Right renal cortex interstitium (tissue), 3 donors: Measurements from ENCODE around the gene ONECUT1. TPM values are rescaled to one million over a fixed set of nuclear protein-coding genes. Genes with fewer than 3 reads are reported as not detected.

Experiments
- DNase-seq, 3 donors: peaks; one replicate each; pipeline ENCODE4 v3.0.0-alpha.2; 2013; ENCODE audit warnings: low read depth in 3 of 3, low spot score in 2 of 3
- polyA plus RNA-seq, 3 donors: library from polyadenylated mRNA; unstranded; fragments of 120-200 nt; gene quantifications; one replicate each; pipeline ENCODE4 v1.2.1, GENCODE V29; 2013; ENCODE audit not compliant: insufficient read length in 3 of 3

ONECUT1 gene
- polyA plus RNA-seq, 3 donors: 0.18 to 0.21 TPM; not detected in 1

DNA sequence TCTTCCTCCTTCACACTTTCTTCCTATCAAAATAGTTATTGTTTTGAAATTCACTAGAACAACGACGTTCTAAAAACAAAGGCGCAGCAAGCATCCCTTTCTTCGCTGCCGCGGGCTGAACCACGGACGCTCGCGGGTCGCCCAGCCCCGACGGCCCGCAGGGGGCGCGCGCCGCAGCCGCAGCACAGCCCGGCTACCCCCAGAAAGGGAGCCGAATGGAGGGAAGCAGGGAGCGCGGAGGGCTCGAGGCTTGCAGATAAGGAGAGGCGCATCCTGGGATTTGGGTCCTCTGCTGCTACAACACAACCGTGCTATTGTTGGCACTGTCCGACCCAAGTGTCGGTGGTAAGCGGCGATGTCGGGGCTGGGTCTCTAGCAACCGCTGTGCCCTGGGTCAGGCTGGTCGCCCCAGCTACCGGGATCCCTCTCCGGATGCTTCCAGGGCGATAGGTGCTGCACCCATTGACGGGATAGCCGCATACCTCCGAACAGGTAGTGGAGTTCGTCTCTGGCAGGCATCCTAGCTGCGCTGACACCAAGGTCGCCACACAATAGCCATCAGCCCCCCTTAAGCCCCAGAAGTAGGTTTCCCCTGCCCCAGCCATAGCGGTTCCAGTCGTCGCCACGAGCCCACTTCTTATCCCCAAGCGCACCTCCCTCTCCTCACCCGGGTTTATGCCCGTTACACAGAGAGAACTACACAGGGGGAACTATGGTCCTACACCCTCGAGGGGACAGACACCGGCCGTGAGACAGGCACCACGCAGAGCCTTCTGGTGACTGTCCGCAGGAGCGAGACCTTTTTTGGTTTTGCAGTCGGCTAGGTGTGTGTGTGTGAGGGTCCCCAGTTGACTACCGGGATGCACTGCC is 6.0 kb downstream of the ONECUT1 start:
- no peak for DNase-seq

DNA sequence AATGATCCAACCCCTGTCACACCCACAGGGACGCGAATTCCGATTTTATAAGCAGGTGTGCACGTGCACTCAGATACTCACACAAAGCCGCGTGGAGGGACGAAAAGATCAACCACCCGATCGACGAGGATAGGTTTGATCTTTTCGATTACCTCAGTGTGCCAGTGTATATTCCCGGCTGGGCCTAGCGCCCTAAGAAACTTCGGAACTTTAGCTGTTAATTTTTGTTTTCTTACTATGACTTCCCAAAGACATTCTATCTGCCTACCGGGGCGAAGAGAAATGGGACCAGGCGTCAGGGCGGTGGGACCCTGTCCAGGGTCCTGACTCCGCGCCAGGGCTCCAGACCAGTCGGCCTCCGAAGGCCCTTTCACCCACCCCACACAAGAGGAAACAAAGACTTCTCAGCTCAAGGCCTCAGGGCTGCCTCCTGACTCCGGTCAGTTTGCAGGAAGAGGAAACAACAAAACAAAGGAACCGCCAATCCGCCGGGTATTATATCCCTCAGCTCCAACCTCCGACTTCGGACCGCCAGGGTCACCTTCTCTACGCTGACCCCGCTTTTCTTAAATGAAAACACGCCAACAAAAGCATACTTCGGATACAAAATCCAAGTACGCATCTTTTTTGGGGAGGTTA is 6.8 kb downstream of the ONECUT1 start:
- DNase-seq: no peak

GRCh38 chr15:52782514-52782913 is 7.6 kb downstream of the ONECUT1 start:
- DNase-seq: no peak

DNA sequence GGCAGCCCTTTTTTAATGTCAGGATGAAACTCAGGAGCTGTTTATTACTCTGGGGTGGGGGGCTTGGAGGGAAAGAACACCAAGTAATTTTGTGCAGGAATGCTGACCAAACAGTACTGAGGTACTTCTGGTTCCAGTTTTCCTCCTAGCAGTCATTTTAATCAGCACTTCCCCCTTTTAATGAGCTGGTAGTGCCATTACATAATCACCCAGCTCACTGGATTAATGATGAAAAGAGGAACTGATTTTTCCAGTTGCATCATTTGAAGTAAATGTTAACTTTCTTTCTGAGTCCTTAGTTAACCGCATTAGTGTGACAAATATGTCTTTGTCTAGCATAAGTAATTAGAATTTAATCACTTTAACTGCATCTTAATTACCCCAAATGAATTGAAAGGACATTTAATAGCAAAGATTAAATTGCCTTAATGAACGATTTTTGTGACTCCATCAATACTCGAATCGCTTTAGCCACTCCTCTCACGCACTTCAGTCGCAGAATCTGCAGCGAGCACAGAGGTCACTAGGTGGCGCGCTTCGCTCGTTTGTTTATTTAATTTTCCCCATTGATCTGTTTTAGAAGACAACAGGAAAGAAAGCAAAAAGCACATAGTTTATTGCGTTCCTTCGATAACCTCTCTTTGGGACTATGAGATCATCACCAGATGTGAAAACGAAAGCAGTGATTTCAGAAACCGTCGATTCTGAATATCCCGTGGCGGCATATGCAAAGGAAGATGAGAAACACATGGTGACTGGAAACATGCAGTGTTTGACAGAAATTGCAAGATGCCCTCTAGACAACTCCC is 9.8 kb downstream of the ONECUT1 start:
- no peak for DNase-seq

DNA sequence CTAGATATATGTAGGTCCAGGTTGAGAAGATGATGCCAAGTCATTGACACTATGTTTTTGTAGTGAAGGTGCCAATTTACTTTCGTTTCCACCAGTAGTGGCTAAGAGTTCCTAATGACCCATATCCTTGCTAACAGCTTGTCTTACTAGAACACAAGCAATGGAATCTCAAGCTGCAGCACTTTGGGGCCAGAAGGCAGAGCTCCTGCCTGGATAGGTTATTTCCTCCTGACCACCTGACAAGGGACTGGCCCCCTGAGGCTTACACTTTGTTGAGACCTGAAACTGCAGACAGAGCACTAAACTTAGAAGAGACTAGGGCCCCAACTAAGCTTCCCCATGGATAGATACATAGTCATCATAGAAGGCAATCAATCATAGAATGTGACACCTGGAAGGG is 11.7 kb downstream of the ONECUT1 start:
- no peak for DNase-seq

DNA sequence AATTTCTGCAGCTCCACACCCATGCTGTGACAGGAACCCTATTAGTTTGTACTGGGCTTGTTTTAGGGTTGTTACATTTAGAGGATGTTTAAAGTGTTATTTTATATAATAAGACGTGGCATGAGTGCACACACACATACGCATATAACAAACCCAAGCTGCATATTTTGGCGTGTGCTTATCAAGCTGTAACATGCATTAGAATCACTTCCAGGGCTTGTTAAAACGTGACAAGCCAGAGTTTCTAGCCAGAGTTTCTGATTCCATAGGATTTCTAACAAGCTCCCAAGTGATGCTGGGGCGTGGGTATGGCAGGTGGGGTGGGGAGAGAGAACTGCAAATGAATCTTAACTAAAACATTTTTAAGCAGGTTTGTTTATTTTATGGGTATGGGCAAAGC is 17.4 kb downstream of the ONECUT1 start:
- DNase-seq: no peak

DNA sequence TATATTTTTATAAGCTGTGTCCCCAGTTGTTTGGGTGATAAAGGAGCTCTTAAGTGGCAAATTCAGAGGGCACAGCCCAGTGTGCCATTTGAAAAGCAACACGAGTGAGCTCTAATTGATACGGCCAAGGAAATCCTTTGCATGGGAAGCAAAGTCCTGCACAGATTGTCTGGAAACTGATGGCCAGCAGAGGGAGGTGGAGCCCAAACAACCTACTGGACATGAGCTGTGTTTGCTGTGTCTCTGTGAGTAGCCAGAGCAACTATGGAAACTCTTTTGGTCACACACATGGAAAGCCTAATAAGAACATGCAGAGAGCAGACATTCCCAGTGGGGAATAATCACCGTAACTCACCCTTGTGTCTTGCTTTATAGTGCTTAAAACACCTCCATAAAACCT is 24.4 kb downstream of the ONECUT1 start:
- no peak for DNase-seq

GRCh38 chr15:52764731-52765130 is 25.4 kb downstream of the ONECUT1 start:
- DNase-seq: no peak

DNA sequence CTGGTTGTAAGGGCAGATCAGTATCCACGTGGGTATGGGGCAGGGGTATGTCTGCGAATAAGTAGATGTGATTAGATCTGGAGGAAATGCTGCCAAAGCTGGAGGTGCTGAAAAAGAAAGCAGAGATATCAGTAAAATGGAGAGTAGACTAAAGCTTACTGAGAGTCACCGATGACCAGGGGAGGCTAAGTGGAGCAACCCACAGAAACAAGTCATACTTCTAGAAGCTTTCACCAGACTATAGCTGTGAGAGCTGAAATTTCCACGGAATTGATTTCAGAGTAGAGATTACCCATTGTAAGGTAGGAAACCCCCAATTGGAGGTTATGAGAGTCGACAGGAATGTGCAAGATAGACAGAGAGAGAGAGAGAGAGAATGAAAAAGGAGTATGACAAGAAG is 27.5 kb downstream of the ONECUT1 start:
- no peak for DNase-seq

DNA sequence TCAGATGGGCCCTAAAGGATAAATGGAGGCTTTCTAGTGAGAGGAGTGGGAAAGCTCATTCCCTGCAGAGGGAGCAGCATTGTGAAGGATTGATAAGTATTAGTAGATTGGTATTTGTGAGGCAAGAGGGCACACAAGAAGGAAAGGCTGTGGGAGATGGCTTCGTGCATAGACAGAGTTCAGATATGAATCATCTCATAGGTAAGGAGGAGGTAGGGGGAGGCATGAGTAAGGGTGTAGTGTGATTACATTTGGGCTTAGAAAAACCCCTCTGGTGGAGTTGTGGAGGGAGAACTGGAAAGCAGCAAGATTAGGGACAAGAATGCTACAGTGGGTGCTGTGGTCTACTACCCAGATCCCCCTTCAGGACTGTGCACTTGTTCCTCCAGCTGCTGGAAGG is 29.6 kb downstream of the ONECUT1 start:
- DNase-seq: no peak

- no peak for DNase-seq
Observed at GRCh38 chr15:52759969-52760368, 30.2 kb downstream of the ONECUT1 start.

DNA sequence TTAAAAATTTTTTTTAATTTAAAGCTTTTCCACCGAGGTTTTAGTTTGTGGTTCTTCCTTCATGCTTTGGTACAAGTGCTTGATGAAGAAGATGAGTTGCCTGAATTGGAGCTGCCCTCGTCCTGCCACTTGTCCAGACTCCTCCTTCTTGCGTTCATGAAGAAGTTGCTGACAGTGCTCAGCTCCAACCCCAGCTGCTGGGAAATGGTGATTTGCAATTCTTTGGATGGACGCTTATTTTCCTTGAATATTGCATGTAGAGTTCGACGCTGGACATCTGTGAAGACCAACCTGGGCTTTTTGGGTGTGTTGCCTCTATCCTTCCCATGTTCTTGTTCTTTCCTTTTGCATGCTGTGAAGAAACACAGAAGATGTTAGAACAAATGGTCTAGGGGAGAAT is 32.6 kb downstream of the ONECUT1 start:
- DNase-seq: no peak

DNA sequence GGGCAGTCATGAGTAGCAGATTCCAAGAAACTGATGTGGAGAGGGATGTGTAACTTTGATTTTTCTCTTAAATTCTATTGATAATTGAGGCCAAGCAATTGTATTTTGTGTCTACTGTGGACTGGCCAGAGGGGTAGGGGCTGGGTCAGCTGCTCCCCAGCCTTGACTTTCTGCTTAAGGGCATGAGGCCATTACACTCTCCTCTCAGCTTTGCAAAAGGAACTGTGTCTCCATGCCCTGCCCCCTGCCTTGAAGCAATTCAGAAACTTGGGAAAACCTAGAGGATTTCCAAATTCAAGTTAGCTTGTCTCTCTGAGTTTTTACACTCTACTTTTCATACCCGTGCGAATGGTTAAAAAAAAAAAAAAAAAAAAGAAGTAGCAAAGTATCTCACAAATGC is 38.6 kb downstream of the ONECUT1 start:
- DNase-seq: no peak

DNA sequence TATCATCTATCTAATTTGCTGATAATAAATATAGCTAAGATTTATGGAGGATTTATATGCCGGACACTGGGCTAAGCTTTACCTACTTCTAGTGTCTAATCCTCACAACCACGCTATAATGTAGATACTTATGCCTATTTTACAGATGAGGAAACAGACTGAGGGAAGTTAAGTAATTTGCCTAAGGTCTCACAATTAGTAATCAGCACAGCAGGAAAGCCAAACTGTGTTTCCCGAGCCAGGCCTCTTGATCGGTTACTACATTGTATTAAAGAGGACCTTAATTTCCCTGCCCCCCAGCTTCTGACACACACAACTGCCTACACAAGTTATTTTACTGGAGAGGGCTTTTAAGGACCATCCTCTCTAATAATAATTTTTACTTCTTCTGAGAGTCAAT is 40.9 kb downstream of the ONECUT1 start:
- DNase-seq: no peak

DNA sequence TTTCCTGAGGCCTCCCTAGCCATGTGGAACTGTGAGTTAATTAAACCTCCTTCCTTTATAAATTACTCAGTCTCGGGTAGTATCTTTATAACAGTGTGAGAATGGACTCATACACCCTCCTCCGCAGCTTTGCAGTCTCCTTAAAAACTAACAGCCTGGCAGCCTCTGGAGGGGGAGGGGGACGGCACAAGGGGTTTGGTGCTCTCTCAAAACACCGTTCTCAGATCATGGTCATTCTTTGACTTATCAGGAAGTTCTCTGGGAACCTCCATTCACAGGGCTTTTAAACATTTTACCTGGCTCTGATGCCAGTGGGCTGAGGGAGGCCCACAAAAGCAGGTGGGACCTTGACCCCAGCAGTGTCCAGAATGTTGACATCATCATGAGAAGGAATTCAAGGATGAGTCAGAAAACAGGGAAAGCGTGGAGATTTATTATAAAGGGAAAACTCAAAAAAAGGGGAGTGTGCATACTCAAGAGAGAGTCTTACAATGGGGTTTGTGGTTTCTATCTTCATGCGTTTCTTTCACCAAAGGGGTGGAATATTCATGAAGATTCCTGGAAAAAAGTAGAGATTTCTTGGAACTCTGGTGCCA is 43.9 kb downstream of the ONECUT1 start:
- DNase-seq: no peak

- no peak for DNase-seq
Observed at GRCh38 chr15:52745326-52746161, 44.6 kb downstream of the ONECUT1 start.

DNA sequence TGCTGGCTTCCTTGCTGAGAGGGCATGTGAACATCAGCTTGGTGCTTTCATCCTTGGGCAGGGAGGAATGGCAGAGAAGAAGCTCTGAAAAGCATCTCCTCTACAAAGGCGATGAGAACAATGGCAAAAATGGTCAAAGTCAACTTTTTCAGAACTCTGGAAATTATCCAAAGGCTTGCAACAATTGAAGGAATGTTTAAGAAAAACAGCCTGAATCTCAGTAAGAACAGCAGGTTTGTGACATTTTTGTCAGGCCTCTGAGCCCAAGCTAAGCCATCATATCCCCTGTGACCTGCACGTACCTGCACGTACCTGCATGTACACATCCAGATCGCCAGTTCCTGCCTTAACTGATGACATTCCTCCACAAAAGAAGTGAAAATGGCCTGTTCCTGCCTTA is 51.8 kb downstream of the ONECUT1 start:
- no peak for DNase-seq

DNA sequence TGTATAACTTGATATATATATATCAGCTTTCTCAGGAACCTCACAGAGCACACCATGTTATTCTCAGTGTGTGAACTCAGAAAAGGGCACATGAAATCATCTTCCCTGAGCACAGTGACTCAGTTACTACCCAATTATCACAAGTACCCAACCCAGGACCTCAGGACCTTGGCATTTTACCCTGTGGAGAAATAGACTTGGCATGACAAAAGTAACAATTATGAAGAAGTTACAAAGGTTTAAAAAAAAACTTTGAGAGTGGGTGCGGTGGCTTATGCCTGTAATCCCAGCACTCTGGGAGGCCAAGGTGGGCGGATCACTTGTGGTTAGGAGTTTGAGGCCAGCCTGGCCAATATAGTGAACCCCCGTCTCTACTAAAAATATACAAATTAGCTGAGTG is 52.4 kb downstream of the ONECUT1 start:
- no peak for DNase-seq

DNA sequence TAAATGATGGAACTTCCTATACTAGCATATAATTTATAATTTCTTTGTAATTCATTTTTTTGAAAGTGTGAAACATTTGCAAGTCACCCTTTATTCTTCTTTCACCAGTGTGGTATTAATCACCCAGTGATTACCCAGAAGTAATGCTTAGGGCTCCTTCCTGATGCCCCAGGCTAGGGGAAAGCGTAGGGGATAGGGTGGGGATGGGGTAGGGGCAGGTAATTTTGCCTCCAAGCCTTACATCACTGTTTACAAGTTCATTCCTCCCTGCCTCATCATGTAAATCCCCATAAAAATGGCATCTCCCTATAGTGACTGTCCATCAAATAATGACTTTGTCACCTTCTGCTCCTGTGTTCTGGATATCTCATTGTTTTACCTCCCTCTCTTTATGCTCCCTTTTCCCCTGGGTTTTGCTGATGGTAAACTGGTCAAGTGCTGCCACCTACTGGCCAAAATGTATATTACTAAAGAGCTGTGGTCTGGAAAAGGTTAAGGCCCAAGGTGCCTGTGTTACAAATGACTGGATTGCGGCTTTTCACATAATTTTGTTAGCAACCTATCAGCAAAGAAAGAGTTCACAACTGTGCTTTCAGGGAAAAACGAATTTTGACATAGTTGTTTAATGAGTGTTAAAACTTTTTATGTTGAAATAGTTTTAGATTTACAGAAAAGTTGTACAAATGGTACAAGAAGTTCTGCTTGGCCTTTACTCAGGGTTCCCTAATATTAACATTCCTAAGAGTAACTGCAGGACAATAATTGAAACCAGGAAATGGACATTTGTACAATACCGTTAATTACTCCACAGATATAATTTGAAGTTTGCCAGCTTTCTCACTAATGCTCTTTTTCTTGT is 54.7 kb downstream of the ONECUT1 start:
- DNase-seq: peak; percentile 45 to 64 (median 63)
